T-helper 22 cell (primary cell): Measurements from ENCODE around the gene PTGER2.

Experiments used
- DNase-seq: peaks from one replicate; pipeline ENCODE4 v3.0.0-alpha.2; 2020; ENCODE audit warnings: low read depth

Gene PTGER2

GRCh38 chr14:52338051-52338681 is 24.1 kb downstream of the PTGER2 start:
- no peak for DNase-seq

- DNase-seq = no peak
These were observed 25.1 kb downstream of the PTGER2 start for GRCh38 chr14:52339262-52339661.

GRCh38 chr14:52342849-52343596 is 28.9 kb downstream of the PTGER2 start:
- no peak for DNase-seq

GRCh38 chr14:52346778-52347177 is 32.7 kb downstream of the PTGER2 start:
- no peak for DNase-seq

GRCh38 chr14:52348279-52348678 is 34.2 kb downstream of the PTGER2 start:
- no peak for DNase-seq

- no peak for DNase-seq
These were observed 34.7 kb downstream of the PTGER2 start for GRCh38 chr14:52348776-52349175.

- DNase-seq = no peak
These were observed 35.6 kb downstream of the PTGER2 start for GRCh38 chr14:52349731-52350130.

- DNase-seq = no peak
These were observed 36.3 kb downstream of the PTGER2 start for GRCh38 chr14:52350445-52350844.

- no peak for DNase-seq
These were observed 37.3 kb downstream of the PTGER2 start for GRCh38 chr14:52351233-52352060.

- no peak for DNase-seq
These were observed 38.0 kb downstream of the PTGER2 start for GRCh38 chr14:52352061-52352491.

GRCh38 chr14:52352569-52352968 is 38.5 kb downstream of the PTGER2 start:
- no peak for DNase-seq

GRCh38 chr14:52354242-52354641 is 40.1 kb downstream of the PTGER2 start:
- DNase-seq = no peak

- no peak for DNase-seq
These were observed 40.9 kb downstream of the PTGER2 start for GRCh38 chr14:52355016-52355431.

GRCh38 chr14:52355526-52355925 is 41.4 kb downstream of the PTGER2 start:
- no peak for DNase-seq

GRCh38 chr14:52356025-52356424 is 41.9 kb downstream of the PTGER2 start:
- no peak for DNase-seq

GRCh38 chr14:52360831-52361230 is 46.7 kb downstream of the PTGER2 start:
- DNase-seq = no peak

- DNase-seq = no peak
These were observed 49.1 kb downstream of the PTGER2 start for GRCh38 chr14:52363041-52363704.

GRCh38 chr14:52363961-52364360 is 49.8 kb downstream of the PTGER2 start:
- DNase-seq = no peak

- DNase-seq = no peak
These were observed 51.0 kb downstream of the PTGER2 start for GRCh38 chr14:52365071-52365470.

- DNase-seq = no peak
These were observed 52.7 kb downstream of the PTGER2 start for GRCh38 chr14:52366796-52367315.

- DNase-seq = no peak
These were observed 55.2 kb downstream of the PTGER2 start for GRCh38 chr14:52369305-52369801.

GRCh38 chr14:52370406-52370935 is 56.4 kb downstream of the PTGER2 start:
- no peak for DNase-seq
